MV-4-11 (cell line): ENCODE measurements around the gene KIF26A.
"Not testable (repeated sequence)": the region's sequence is repeated elsewhere in the genome, so short reads cannot be mapped to it uniquely, and the experiment has no call there.

Experiments used
- DNase-seq: peaks from one replicate; lab custom pipeline; 2025; lab: John Stamatoyannopoulos, UW

The KIF26A gene

DNA sequence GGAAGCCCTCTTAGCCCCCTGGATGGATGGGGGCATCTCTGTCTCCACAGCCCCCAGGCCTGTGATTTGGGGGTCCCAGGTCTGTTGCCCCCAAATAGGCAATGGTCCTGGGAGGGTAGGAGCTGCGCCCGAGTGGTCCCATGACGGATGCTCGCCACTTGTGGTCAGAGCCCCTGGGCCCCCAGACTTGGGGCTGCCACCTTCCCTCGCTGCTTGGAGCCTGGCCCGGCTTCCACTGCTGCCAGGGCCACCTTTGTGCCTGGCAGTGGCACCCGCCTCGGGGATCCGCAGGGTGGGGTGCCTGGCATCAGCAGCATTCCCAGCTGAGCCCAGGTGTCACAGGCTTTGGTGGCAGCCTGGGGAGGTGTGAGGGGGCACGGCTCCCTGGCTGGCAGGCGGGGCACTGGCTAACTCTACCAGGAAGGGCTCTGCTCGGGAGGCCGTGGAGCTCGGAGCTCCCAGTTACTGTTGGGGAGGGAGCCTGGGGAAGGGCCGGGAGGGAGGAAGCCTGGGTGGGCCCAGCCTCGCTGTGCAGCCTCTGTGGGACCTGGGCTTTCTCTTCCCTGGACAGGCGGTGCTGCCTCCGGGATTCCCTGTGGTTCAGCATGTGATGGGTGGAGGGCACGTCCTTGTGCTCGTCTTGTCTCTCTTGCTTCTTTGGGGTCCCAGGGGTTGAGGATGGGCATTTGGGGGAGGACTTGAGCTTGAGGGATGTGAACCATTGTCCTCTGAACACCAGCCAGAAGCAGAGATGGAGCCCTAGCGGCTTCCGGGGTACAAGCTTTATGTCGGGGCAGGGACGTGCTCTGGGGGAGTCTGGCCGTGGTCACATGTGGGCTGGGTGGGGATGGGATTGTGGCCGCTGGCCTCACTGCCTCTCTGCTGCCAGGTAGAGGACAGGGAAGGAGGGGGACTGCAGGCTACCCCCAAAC is 5.4 kb downstream of the KIF26A start:
- DNase-seq = no peak

DNA sequence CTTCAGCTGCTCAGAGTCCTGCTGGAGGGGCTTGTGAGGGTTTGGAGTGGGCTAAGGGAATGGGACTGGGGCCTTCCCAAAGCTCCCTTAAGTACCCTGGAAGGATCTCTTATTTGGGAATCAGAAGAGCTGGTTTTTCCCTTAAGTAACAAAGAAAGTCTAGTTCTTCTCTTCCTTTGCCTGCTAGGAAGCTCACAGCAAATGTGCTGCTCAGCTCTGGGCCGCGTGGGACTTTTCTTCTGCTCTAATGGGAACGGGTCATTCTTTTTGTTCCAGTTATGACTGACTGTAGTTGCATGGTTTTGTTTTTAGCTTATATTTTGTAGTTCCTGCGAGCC is 6.0 kb downstream of the KIF26A start:
- no peak for DNase-seq

DNA sequence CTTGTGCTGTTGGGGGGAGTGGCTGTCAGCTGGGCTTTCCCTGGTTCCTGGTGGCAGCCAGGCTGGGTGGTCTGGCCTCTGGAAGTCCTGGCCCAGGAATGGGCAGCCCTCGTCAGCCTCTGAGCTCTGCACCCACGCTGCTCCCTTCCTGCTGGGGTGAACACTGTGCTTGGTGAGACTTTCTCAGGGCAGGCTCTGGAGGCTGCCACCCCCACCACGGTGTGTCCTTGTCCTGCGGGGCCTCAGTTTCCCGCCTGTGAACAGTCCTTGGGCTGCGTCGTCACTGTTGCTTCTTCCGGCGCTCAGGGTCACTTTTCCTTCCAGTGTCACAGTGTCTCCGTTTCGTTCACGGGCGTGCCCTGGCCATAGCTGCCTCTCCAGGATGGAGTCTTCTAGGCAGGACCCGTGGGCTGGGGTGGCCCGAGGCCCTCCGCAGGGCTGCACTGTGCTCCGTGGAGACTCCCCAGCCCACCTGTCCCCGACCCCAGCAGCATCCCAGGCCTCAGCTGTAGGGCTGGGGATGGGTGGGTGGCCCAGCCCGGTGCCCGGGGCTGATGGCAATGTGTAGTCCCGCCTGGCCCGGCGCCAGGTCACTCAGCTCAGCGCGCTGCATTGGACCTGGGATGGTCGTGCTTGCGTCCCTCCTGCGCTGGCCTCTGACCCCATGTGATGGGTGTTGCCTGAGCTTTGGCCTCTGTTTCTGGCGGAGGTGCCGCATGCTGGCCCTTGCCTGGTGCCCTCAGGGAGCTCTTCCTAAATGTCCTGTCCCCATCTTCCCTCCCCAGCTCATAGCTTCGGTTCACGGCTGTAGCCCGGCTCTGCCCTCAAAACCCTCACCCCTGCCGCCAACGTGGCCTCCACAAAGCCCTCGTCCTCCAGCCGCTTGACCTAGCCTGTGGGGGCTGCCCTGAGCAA is 6.8 kb downstream of the KIF26A start:
- DNase-seq = no peak

DNA sequence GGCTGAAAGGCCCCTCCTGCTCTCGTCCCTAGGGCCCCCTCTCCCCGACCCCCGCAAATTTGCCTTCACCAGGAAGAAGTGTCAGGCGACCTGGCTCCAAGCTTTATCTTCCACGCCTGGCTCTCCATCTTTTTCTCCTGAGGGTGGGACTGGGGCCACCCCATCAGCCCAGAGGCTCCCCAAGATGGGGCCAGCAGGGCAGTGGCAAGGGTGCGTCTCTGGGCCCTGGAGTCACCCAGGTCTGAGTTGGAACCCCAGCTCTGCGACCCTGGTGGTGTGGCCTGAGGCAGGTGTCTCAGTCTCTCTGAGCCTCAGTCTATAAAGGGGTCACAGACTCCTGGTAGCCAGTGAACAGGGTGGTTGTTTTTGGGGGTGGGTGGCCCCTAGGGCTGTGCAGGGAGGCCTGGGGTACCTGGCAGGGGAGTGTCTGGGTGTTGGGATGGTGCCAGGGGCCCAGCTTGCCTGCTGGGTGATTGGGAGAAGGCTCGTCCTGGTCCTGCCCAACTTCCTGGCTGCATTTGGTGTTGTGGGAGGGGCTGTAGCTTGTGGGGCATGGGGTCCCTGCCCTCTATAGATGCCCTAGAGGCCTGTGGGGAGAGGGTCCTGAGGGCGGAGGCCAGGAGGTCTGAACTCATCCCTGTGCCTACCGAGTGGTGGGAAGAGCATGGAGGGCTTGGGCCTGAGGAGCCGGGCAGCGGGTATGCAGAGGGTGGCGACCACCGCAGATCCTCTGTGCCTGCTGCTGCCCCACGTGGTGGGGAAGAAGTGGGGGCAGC is 7.6 kb downstream of the KIF26A start:
- DNase-seq = no peak

DNA sequence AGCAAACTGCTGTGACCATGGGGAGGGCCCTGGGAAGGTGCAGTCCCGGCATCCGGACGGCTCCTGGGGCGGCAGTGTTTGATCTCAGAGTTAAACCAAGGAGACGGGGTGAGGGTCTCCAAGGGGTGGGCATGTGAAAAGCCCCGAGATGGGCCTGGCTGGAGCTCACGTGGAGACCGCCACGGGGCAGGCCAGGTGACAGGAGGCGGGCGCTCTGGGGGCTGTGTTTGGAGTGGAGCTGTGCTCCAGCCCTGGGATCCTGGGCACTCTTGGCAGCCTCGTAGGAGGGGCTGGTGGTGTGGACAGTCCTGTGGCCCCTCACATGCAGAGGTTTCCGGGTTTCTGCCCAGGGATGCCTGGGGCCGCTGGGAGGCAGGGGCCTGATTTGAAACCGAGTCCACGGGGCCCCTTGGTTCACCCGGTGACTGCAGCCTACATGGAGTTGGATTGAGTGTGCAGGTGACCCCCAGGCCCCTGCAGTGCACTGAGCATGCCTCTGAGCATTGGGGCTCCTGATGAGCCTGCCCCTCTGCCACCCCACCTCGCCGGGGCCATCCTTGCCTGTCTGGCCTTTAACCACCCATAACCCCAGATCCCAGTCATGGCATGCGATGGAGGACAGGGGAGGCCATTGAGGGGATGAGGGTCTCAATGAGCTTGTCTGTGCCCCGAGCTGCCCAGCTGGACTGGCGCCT is 8.4 kb downstream of the KIF26A start:
- DNase-seq = no peak

DNA sequence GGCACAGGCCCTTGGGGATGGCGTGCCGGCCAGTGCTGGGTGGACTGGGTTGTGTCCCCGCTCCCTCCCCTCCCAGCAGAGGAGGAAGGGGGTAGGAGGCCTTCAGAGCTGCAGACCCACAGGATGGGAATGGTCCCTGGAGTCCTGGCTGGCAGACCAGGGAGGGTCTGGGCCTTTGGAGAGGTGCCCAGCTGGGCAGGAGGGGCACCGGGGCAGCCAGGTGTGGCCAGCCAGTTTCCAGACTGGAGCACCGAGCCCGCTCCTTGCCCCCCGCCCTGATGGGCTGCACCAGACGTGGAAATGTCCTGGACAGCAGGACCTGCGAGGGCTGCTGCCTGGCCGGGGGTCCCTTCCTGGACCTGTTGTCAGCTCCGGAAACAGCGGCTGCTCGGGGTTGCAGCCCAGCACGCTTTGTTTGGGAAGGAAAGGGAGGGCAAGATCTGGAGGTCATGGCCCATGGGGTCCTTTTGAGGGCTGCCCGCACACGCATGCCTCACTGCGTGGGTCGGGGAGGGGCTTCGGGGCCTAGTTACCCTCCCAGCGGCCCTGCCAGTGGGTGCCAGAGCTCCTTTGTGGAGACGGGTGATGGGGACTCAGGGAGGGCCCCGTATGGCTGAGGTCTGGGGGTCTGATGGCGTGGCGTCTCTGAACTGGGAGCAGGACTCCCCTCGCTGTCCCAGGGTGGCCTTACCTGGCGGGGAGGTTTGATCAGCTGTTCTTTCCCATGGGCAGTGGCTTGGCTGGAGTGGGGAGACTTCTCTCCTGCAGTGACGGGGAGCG is 9.1 kb downstream of the KIF26A start:
- no peak for DNase-seq

- no peak for DNase-seq
Observed at GRCh38 chr14:104148433-104149277, 10.3 kb downstream of the KIF26A start.

DNA sequence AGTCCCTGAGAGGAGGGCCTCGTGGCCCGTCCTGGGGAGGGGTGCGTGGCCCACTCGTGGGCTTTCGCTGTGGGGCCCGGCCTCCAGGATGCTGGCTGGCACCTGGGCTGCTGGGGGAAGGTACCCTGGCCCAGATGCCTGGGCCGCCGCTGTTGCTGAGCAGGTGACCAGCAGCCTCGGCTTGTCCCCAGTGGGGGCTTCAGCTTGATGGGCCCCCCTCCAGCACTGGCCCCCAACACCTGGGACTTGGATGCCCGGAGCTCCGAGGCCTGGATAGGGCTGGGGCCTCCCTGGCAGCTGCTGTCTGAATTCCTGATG is 10.8 kb downstream of the KIF26A start:
- no peak for DNase-seq

- DNase-seq = peak; percentile 3
Observed at GRCh38 chr14:104149617-104150135, 11.3 kb downstream of the KIF26A start.

- no peak for DNase-seq
Observed at GRCh38 chr14:104150136-104151025, 12.0 kb downstream of the KIF26A start.

GRCh38 chr14:104151026-104151381 is 12.6 kb downstream of the KIF26A start:
- no peak for DNase-seq

DNA sequence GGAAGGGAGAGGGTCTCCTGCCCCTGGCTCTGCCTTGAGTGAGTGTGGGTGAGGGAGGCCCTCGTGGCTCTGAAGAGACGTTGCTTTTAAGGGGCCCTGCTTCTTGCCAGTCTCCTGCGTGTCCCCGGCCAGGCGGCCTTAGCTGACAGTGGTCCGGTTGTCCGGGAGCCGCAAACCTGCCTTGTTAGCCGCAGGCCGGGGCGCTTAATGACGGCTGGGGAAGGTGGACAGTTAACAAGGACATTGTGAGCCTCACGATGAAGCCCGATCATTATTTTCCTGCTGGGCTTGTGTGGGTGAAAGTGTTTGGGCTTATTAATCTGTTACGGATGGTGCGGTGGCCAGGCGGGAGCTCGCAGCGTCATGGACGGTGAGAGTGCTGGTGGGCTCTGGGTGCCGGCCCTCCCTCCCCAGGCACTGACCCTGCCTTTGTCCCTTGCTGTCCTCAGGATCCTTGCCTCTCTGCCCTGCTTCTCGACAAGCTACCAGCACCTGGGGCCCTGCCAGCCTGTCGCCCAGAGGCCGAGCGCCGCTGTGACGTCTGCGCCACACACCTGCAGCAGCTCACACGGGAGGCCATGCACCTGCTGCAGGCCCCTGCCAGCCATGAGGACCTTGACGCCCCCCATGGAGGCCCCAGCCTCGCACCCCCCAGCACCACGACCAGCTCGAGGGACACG is 13.3 kb downstream of the KIF26A start:
- no peak for DNase-seq

DNA sequence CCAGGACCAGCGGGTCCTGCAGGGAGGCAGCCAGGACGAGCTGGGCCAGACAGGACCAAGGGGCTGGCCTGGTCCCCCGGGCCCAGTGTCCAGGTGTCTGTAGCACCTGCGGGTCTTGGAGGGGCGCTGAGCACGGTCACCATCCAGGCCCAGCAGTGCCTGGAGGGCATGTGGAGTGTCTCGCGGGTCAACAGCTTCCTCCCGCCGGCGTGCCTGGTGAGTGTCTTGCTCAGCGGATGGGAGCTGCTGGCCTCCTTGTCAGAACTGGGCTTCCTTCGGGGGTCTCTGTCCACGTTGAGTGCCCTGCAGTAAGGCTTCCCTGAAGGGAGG is 13.8 kb downstream of the KIF26A start:
- DNase-seq = no peak

- DNase-seq = no peak
Observed at GRCh38 chr14:104152686-104153393, 14.5 kb downstream of the KIF26A start.

GRCh38 chr14:104153394-104153755 is 15.0 kb downstream of the KIF26A start:
- DNase-seq = not testable (repeated sequence)

- no peak for DNase-seq
Observed at GRCh38 chr14:104154246-104154645, 15.9 kb downstream of the KIF26A start.

GRCh38 chr14:104155513-104155912 is 17.1 kb downstream of the KIF26A start:
- DNase-seq = no peak

DNA sequence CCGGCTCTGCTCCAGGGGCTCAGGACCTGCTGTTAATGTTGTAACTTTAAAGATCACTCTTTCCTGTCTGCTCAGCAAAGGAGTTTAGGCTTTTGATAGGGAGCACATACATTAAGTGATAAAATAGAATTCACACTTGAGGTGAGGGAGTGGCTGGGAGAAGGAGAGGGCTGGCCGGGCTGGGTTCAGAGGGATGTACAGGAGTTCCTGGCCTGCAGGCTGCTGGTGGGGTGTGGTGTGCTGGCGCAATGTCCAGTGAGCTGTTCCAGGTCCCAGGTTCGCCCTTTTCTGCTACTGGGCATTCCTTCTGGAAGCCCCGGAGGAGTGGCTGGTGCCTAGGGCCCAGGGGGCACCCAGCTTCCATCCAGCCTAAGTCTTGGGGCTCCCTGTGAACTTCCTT is 17.8 kb downstream of the KIF26A start:
- no peak for DNase-seq
